Loucy (cell line): ENCODE data around the gene FYN.
"Not testable (repeated sequence)": the region's sequence is repeated elsewhere in the genome, so short reads cannot be mapped to it uniquely, and the experiment has no call there.

ENCODE experiments used
- H2AFZ ChIP-seq: fragments of 200-600 bp; sonication (generic); 2 replicates; pipeline ENCODE4 v1.6.0; 2016; ENCODE audit warnings: antibody characterized with exemption, mild to moderate bottlenecking, low read length, moderate library complexity
- H3F3A ChIP-seq: fragments of 200-600 bp; 2 replicates; pipeline ENCODE4 v1.6.0; 2016; ENCODE audit warnings: antibody characterized with exemption, low read depth, mild to moderate bottlenecking
- H3K27me3 ChIP-seq: fragments of 200-600 bp; sonication (generic); 2 replicates; pipeline ENCODE4 v1.6.1; 2014; ENCODE audit warnings: low read length, mild to moderate bottlenecking; ENCODE audit not compliant: insufficient read depth, poor library complexity, severe bottlenecking
- H3K36me3 ChIP-seq: fragments of 200-600 bp; sonication (generic); 2 replicates; pipeline ENCODE4 v1.6.1; 2016; ENCODE audit warnings: low read length; ENCODE audit not compliant: insufficient read depth
- H3K4me1 ChIP-seq: fragments of 200-600 bp; sonication (generic); 2 replicates; pipeline ENCODE4 v1.5.1; 2014; ENCODE audit warnings: low read length, mild to moderate bottlenecking; ENCODE audit not compliant: insufficient read depth, poor library complexity, severe bottlenecking
- H3K4me2 ChIP-seq: fragments of 200-600 bp; sonication (generic); 2 replicates; pipeline ENCODE4 v1.6.0; 2014; ENCODE audit warnings: antibody characterized with exemption, low read length, low read depth, mild to moderate bottlenecking; ENCODE audit not compliant: poor library complexity, severe bottlenecking
- H3K4me3 ChIP-seq: fragments of 200-600 bp; sonication (generic); 2 replicates; pipeline ENCODE4 v1.5.1; 2014; ENCODE audit warnings: low read length, mild to moderate bottlenecking, mixed read lengths; ENCODE audit not compliant: poor library complexity, severe bottlenecking
- H3K79me2 ChIP-seq: fragments of 200-600 bp; sonication (generic); 2 replicates; pipeline ENCODE4 v1.6.1; 2014; ENCODE audit warnings: low read length; ENCODE audit not compliant: insufficient read depth
- H3K9ac ChIP-seq: fragments of 200-600 bp; sonication (generic); 2 replicates; pipeline ENCODE4 v1.6.0; 2014; ENCODE audit warnings: mild to moderate bottlenecking, low read depth, low read length, moderate library complexity; ENCODE audit not compliant: poor library complexity, severe bottlenecking
- H3K9me2 ChIP-seq: fragments of 200-600 bp; sonication (generic); replicated peaks from 2 replicates; pipeline ENCODE4 v1.6.1; 2016; ENCODE audit warnings: low read depth, low read length, mixed read lengths
- H3K9me3 ChIP-seq: fragments of 200-600 bp; sonication (generic); 2 replicates; pipeline ENCODE4 v1.6.1; 2014; ENCODE audit warnings: mild to moderate bottlenecking, antibody characterized with exemption, low read length, low read depth; ENCODE audit not compliant: insufficient read depth
- H4K20me1 ChIP-seq: fragments of 200-600 bp; sonication (generic); 2 replicates; pipeline ENCODE4 v1.6.0; 2014; ENCODE audit warnings: antibody characterized with exemption, low read length, mild to moderate bottlenecking; ENCODE audit not compliant: insufficient read depth, poor library complexity, severe bottlenecking
- CTCF ChIP-seq: fragments of 200-600 bp; sonication (generic); conservative IDR thresholded peaks from 2 replicates; pipeline ENCODE4 v1.5.1; 2014; ENCODE audit warnings: mild to moderate bottlenecking, antibody characterized with exemption, low read length
- EZH2phosphoT487 ChIP-seq: fragments of 200-600 bp; IDR thresholded peaks from 2 replicates; pipeline ENCODE4 v1.6.1; 2018; ENCODE audit warnings: antibody characterized with exemption, mild to moderate bottlenecking, moderate library complexity, borderline replicate concordance

The FYN gene

GRCh38 chr6:111683749-111684267 is 189.4 kb downstream of the FYN start:
- H2AFZ ChIP-seq, result no peak overlapping the region
- no peaks in the 10 kb centered on the region for H3F3A ChIP-seq
- H3K4me3 ChIP-seq, result no peak overlapping the region
- peaks cover 76% of the 10 kb centered on the region; the same call in 1 of the 2 replicates for H3K36me3 ChIP-seq
- no peak overlapping the region for H3K4me2 ChIP-seq
- H3K79me2 ChIP-seq, result no peaks in the 10 kb centered on the region
- no peaks in the 10 kb centered on the region for H3K9me2 ChIP-seq
- no peaks in the 10 kb centered on the region for H3K27me3 ChIP-seq
- no peaks in the 10 kb centered on the region for H4K20me1 ChIP-seq
- no peaks in the 10 kb centered on the region for H3K9me3 ChIP-seq
- H3K4me1 ChIP-seq, result peaks cover 5% of the 10 kb centered on the region
- no peak for TF ChIP-seq CTCF
- no peak for TF ChIP-seq EZH2phosphoT487
- H3K9ac ChIP-seq, result no peak overlapping the region

- Histone ChIP-seq H3K4me2 (no peak overlapping the region), H3K9me2 (no peaks in the 10 kb centered on the region), H3K9me3 (no peaks in the 10 kb centered on the region), H3K4me3 (no peak overlapping the region), H4K20me1 (no peaks in the 10 kb centered on the region), H3K36me3 (peaks cover 75% of the 10 kb centered on the region; the same call in 1 of the 2 replicates), H3F3A (no peaks in the 10 kb centered on the region), H3K9ac (no peak overlapping the region), H3K27me3 (no peaks in the 10 kb centered on the region), H3K79me2 (no peaks in the 10 kb centered on the region), H2AFZ (no peak overlapping the region), H3K4me1 (peaks cover 5% of the 10 kb centered on the region)
- TF ChIP-seq CTCF, result no peak
- TF ChIP-seq EZH2phosphoT487, result no peak
These were observed 190.1 kb downstream of the FYN start for GRCh38 chr6:111683157-111683556.

GRCh38 chr6:111681860-111682259 is 191.4 kb downstream of the FYN start:
- peaks cover 5% of the 10 kb centered on the region for H3K4me1 ChIP-seq
- H2AFZ ChIP-seq, result no peak overlapping the region
- H3K4me2 ChIP-seq, result no peak overlapping the region
- no peak for TF ChIP-seq EZH2phosphoT487
- no peak for TF ChIP-seq CTCF
- no peaks in the 10 kb centered on the region for H4K20me1 ChIP-seq
- no peaks in the 10 kb centered on the region for H3K27me3 ChIP-seq
- H3K79me2 ChIP-seq, result no peaks in the 10 kb centered on the region
- H3K9me2 ChIP-seq, result no peaks in the 10 kb centered on the region
- H3K4me3 ChIP-seq, result no peak overlapping the region
- no peaks in the 10 kb centered on the region for H3F3A ChIP-seq
- H3K9me3 ChIP-seq, result no peaks in the 10 kb centered on the region
- H3K9ac ChIP-seq, result no peak overlapping the region
- H3K36me3 ChIP-seq, result peaks cover 80% of the 10 kb centered on the region; the same call in 1 of the 2 replicates

GRCh38 chr6:111680811-111681609 is 192.2 kb downstream of the FYN start:
- not testable (repeated sequence) for H2AFZ ChIP-seq, H3K27me3 ChIP-seq, H3K9me2 ChIP-seq, H3F3A ChIP-seq, H4K20me1 ChIP-seq, H3K9me3 ChIP-seq, H3K79me2 ChIP-seq, H3K4me1 ChIP-seq, H3K4me3 ChIP-seq, H3K4me2 ChIP-seq, H3K9ac ChIP-seq
- peaks cover 79% of the 10 kb centered on the region; the same call in 1 of the 2 replicates for H3K36me3 ChIP-seq
